ENCODE results near the gene AMFR.

GRCh38 chr16:56351481-56351880, 73.9 kb downstream of the AMFR start:
- no peak for TF ChIP-seq GATA2 (IDR thresholded peaks at IDR 0.05; ENCODE audit: low read depth, low read length)
- no peak for TF ChIP-seq GATA3 (IDR thresholded peaks at IDR 0.05; ENCODE audit: low read depth, low read length)
